GM20000 (cell line): ENCODE data around the gene TPM2.
"Not testable (repeated sequence)": the region's sequence is repeated elsewhere in the genome, so short reads cannot be mapped to it uniquely, and the experiment has no call there.

Experiments
- DNase-seq: peaks from one replicate; pipeline ENCODE4 v3.0.0; 2012; ENCODE audit warnings: low spot score
- TF ChIP-seq, protein P1 (sequence below): IDR thresholded peaks from 2 replicates; pipeline ENCODE4 v1.5.1; 2012; ENCODE audit warnings: mild to moderate bottlenecking, control low read depth; ENCODE audit errors: extremely low read depth, missing control alignments

TPM2 gene

DNA sequence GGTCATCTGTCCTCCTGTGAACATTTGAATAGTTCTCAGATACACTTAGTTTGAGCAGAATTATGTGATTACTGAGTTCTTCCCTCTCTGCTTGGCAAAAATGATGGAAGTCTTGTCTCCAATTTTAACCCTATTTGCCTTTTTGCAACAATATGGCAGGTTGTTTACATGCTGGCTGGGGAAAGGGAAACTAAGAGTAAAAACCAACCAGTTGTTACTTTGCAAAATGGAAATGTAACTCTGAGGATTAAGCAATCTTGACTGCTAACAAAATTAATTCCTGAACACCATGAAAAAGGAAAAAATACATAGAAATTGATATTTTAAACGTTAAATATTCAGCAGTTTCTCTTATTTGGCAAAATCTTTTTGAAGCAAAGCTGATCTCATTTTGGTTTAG lies 50.1 kb downstream of the TPM2 start:
- DNase-seq = no peak
- TF ChIP-seq, protein P1, sequence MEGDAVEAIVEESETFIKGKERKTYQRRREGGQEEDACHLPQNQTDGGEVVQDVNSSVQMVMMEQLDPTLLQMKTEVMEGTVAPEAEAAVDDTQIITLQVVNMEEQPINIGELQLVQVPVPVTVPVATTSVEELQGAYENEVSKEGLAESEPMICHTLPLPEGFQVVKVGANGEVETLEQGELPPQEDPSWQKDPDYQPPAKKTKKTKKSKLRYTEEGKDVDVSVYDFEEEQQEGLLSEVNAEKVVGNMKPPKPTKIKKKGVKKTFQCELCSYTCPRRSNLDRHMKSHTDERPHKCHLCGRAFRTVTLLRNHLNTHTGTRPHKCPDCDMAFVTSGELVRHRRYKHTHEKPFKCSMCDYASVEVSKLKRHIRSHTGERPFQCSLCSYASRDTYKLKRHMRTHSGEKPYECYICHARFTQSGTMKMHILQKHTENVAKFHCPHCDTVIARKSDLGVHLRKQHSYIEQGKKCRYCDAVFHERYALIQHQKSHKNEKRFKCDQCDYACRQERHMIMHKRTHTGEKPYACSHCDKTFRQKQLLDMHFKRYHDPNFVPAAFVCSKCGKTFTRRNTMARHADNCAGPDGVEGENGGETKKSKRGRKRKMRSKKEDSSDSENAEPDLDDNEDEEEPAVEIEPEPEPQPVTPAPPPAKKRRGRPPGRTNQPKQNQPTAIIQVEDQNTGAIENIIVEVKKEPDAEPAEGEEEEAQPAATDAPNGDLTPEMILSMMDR = no peak

DNA sequence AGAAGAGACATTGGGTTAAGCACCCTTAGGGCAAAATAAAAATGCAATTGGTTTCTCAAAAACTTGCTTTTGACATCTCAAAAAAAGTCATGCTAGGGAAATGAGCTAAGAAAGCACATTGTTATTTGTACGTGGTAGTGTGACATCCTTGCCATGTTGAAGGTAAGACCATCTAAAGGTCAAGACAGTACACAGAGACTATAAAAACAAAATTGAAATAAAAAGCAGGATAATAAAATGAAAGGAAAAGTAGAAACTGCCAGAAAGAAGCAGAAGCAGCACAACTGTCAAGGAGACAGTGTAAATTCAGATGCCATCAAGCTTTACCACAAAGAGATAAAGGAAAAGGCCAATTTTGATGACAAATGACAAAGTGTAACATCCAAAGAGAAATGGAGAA lies 50.5 kb downstream of the TPM2 start:
- not testable (repeated sequence) for DNase-seq

DNA sequence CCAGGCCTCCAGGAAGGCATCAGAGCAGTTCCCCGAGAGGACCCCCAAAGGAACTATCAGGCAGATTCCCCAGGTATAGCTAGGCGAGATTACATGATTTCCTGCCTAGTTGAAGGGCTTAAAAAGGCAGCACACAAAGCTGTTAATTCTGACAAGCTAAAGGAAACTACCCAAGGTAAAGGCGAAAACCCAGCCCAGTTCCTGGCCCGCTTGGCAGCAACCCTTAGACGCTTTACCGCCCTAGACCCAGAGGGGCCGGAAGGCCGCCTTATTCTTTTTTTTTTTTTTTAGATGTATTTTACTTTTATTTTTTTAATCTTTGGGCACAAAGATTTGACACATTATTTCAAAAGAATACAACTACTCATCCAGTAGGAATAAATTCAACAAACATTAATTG lies 51.0 kb downstream of the TPM2 start:
- DNase-seq = not testable (repeated sequence)

DNA sequence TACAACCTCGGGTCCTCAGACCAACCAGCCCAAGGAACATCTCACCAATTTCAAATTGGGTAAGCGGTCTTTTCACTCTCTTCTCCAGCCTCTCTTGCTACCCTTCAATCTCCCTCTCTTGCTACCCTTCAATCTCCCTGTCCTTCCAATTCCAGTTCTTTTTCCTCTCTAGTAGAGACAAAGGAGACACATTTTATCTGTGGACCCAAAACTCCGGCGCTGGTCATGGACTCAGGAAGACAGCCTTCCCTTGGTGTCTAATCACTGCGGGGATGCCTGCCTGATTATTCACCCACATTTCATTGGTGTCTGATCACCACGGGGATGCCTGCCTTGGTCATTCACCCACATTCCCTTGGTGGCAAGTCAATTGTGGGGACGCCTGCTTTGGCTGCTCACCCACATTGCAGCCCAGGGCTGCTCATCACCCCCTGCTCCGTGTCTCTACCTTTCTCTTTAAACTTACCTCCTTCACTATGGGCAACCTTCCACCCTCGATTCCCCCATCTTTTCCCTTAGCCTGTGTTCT lies 52.2 kb downstream of the TPM2 start:
- DNase-seq = not testable (repeated sequence)

DNA sequence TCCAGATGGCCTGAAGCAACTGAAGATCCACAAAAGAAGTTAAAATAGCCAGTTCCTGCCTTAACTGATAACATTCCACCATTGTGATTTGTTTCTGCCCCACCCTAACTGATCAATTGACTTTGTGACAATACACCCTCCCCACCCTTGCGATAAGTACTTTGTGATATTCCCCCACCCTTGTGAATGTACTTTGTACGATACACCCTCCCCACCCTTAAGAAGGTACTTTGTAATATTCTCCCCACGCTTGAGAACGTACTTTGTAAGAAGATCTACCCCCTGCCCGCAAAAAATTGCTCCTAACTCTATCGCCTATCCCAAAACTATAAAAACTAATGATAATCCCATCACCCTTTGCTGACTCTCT lies 52.9 kb downstream of the TPM2 start:
- DNase-seq = not testable (repeated sequence)

DNA sequence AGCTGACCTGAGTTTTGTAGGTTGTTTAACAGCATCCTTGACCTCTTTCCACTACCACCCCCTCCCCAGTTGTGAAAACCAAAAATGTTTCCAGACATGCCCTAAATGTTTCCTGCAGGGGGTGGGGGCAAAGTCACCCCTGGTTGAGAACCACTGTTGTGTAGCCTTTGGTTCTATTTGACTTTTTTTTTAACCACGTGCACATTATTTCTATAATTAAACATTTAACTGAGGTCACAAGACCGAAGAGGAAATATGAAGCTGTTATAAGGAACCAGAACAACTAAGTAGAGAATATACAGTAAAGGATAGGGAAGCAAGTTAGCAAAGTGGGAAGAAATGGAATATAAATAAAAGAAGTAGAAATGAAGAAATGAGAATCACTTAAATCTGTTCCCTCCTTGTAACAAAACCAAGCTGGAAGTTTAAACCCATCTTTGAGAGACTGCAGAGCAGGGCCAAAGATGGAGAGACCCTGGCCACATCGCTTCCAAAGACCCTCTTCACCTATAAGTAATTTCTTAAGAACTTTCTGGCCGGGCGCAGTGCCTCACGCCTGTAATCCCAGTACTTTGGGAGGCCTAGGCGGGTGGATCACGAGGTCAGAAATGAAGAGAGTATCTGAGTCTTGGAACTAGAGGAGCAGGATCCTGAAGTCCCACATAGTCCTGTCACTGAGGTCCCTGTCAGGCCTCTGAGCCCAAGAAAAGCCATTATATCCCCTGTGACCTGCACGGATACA lies 53.4 kb downstream of the TPM2 start:
- TF ChIP-seq, protein P1 = no peak
- no peak for DNase-seq

DNA sequence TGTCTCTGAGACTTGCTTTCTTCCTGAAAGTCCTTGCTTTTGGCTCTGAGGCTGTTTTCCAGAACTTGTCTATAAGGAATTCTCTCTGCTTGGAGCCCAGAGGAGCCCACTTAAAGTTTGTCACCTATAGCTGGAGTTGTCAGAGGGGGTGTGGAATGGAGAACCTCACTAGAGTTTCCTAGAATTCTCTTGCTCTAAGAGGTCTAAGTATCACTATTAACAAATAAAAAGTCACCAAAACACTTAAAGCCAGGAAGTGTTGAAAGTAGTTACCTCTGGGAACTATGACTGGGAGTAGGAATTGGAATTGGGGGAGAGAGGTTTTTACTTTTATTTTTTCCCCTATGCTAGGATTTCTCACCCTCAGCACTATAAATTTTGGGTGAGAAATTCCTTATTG lies 54.0 kb downstream of the TPM2 start:
- TF ChIP-seq, protein P1 = no peak
- DNase-seq = no peak
